Adrenal gland (tissue), 12 donors: ENCODE measurements around the gene PPP3CA. TPM values are rescaled to one million over a fixed set of nuclear protein-coding genes. Genes with fewer than 3 reads are reported as not detected.

Experiments used
- DNase-seq, 7 donors: peaks; one replicate each; pipeline ENCODE4 v3.0.0-alpha.2; 2019 to 2020
- H3K27ac ChIP-seq, 5 donors: fragments of 200-600 bp; sonication (generic) in 4 of 5; 1 replicate in 3 of 5; 2 replicates in 2 of 5; pipeline versions ENCODE4 v1.5.1 to v1.8.0; 2016 to 2020; ENCODE audit warnings: mild to moderate bottlenecking in 1 of 5
- H3K27me3 ChIP-seq: fragments of 200-600 bp; 2 replicates; pipeline ENCODE4 v1.8.0; 2021
- H3K36me3 ChIP-seq, 2 donors: fragments of 200-600 bp; replicated peaks in 1 of 2; 1 replicate in 1 of 2; 2 replicates in 1 of 2; pipeline versions ENCODE4 v1.5.1 to v1.8.0; 2018 to 2022
- H3K4me1 ChIP-seq, 2 donors: fragments of 200-600 bp; replicated peaks in 1 of 2; 1 replicate in 1 of 2; 2 replicates in 1 of 2; pipeline versions ENCODE4 v1.5.1 to v1.8.0; 2018 to 2021
- H3K4me3 ChIP-seq, 4 donors: fragments of 200-600 bp; sonication (generic) in 3 of 4; one replicate each; pipeline ENCODE4 v1.5.1; 2016 to 2018
- H3K9me3 ChIP-seq, 3 donors: fragments of 200-600 bp; sonication (generic) in 1 of 3; replicated peaks in 1 of 3; 1 replicate in 2 of 3; 2 replicates in 1 of 3; pipeline versions ENCODE4 v1.5.1 to v1.8.0; 2016 to 2021
- CTCF ChIP-seq, 6 experiments: fragments of 450-650 bp in 4 of 6; fragments of 200-600 bp in 2 of 6; sonication (generic) in 1 of 6; IDR thresholded peaks; 1 replicate in 5 of 6; 2 replicates in 1 of 6; pipeline versions ENCODE4 v1.5.1 to v1.8.0; 2016 to 2021; ENCODE audit warnings: antibody characterized with exemption in 6 of 6, mild to moderate bottlenecking in 2 of 6, moderate library complexity in 1 of 6
- POLR2A ChIP-seq, 2 donors: fragments of 450-650 bp; IDR thresholded peaks; one replicate each; pipeline ENCODE4 v1.6.1; 2017; ENCODE audit warnings: antibody characterized with exemption in 2 of 2, mild to moderate bottlenecking in 2 of 2, moderate library complexity in 1 of 2
- WGBS, 4 donors: extraction: QIAGEN DNeasy Blood & Tissue Kit in 2 of 4; methylation state at CpG; one replicate each; pipeline versions ENCODE4 v1.1.5 to v1.1.7; 2013 to 2017; 5-methylcytosine and 5-hydroxymethylcytosine counted together
- intact Hi-C, 2 donors: fragments of 100-400 bp; cut with DNase I; formaldehyde crosslinking; loops; one replicate each; pipeline versions ENCODE4 v1.14.1 to v1.15.0; 2022 to 2023
- polyA plus RNA-seq, 3 donors: library from polyadenylated mRNA; stranded (reverse); fragments of 200-250 nt in 2 of 3; fragments of 350-450 nt in 1 of 3; fragmentation: Illumina TruSeq in 1 of 3; extraction: RNeasy Lipid Tissue Mini Kit (QIAGEN cat#74804) in 1 of 3; gene quantifications; one replicate each; pipeline ENCODE4 v1.2.3, GENCODE V29; 2013 to 2014
- total RNA-seq, 9 donors: library from RNA; depleted of rRNA in 4 of 9; stranded (reverse); fragments of >200 nt in 4 of 9; fragments of 120-200 nt in 1 of 9; fragmentation: NEBNext Ultra II Directional in 1 of 9; extraction: Animal tissue kit (Norgen Biotek cat#: 25700) in 1 of 9; gene quantifications; one replicate each; pipeline versions ENCODE4 v1.1.0 to v1.2.4, GENCODE V29; 2013 to 2023
- donor health status: healthy with polysubstance abuse.
- donor health status: Bipolar disorder and iron deficiency.
- donor health status: DM: yes; HTN: yes; CAD: no.
- donor health status: DM: no; HTN: no; CAD: no.
- donor health status: DM: no; HTN: no; CAD: no.
- donor health status: DM: yes; HTN: yes; CAD: no.

Gene PPP3CA
- total and polyA plus RNA-seq, 12 donors, result 13.8 to 138 (median 43.8) TPM

- Histone ChIP-seq H3K27ac (no peak overlapping the region), H3K4me3 (no peak overlapping the region), H3K4me1 (peaks cover 0 to 5% of the 10 kb centered on the region in 2 donors), H3K27me3 (no peaks in the 10 kb centered on the region), H3K9me3 (no peaks in the 10 kb centered on the region), H3K36me3 (no peaks in the 10 kb centered on the region)
- 84 to 97% (median 92%) methylated on average over 5 of the region's 5 CpGs for WGBS, 4 donors
- no peak for DNase-seq
- TF ChIP-seq POLR2A (IDR thresholded peaks at IDR 0.05) (no peak), CTCF (IDR thresholded peaks at IDR 0.05) (no peak)
- intact Hi-C loops, result no loop called here
Observed at GRCh38 chr4:101244349-101244748, 103.0 kb downstream of the PPP3CA start.

- Histone ChIP-seq H3K36me3 (no peaks in the 10 kb centered on the region), H3K27me3 (no peaks in the 10 kb centered on the region), H3K9me3 (no peaks in the 10 kb centered on the region), H3K27ac (no peak overlapping the region), H3K4me3 (no peak overlapping the region), H3K4me1 (peaks cover 8 to 22% of the 10 kb centered on the region in 2 donors)
- intact Hi-C loops, result no loop called here
- no peak for DNase-seq
- TF ChIP-seq CTCF (IDR thresholded peaks at IDR 0.05), result no peak
- TF ChIP-seq POLR2A (IDR thresholded peaks at IDR 0.05), result no peak
- 93 to 100% (median 99%) methylated on average over 1 of the region's 1 CpG for WGBS, 4 donors
Observed at GRCh38 chr4:101242441-101242840, 104.9 kb downstream of the PPP3CA start.

- Histone ChIP-seq H3K9me3 (no peaks in the 10 kb centered on the region), H3K27me3 (no peaks in the 10 kb centered on the region), H3K4me3 (no peak overlapping the region), H3K4me1 (peaks cover 8 to 29% of the 10 kb centered on the region in 2 donors), H3K27ac (no peak overlapping the region), H3K36me3 (no peaks in the 10 kb centered on the region)
- no peak for DNase-seq
- 96 to 99% (median 97%) methylated on average over 3 of the region's 3 CpGs for WGBS, 4 donors
- no peak for TF ChIP-seq CTCF (IDR thresholded peaks at IDR 0.05)
- TF ChIP-seq POLR2A (IDR thresholded peaks at IDR 0.05), result no peak
- intact Hi-C loops, result no loop called here
Observed at GRCh38 chr4:101240099-101240498, 107.2 kb downstream of the PPP3CA start.

GRCh38 chr4:101239665-101240064, 107.7 kb downstream of the PPP3CA start:
- Histone ChIP-seq H3K9me3 (no peaks in the 10 kb centered on the region), H3K27ac (peak overlapping the region in 1 of 5 donors; percentile 2)
- 58 to 88% (median 84%) methylated on average over 1 of the region's 1 CpG for WGBS, 4 donors

More at GRCh38 chr4:101239665-101240064, 107.7 kb downstream of the PPP3CA start:
- TF ChIP-seq CTCF (IDR thresholded peaks at IDR 0.05) (no peak), POLR2A (IDR thresholded peaks at IDR 0.05) (no peak)
- H3K4me1 ChIP-seq, result peaks cover 8 to 29% of the 10 kb centered on the region in 2 donors
- H3K4me3 ChIP-seq, result no peak overlapping the region
- no peak for DNase-seq
- no peaks in the 10 kb centered on the region for H3K27me3 ChIP-seq
- no peaks in the 10 kb centered on the region for H3K36me3 ChIP-seq
- intact Hi-C loops, result no loop called here
